Caki2 (cell line): ENCODE measurements around the gene DEAF1. TPM values are rescaled to one million over a fixed set of nuclear protein-coding genes. Genes with fewer than 3 reads are reported as not detected.
"Not testable (repeated sequence)": the region's sequence is repeated elsewhere in the genome, so short reads cannot be mapped to it uniquely, and the experiment has no call there.

Experiments
- DNase-seq: peaks from one replicate; pipeline ENCODE4 v3.0.0-alpha.2; 2015; ENCODE audit warnings: low read depth
- in situ Hi-C: cut with HindIII; loops from 2 replicates; pipeline ENCODE4 v1.10.0; 2016; ENCODE audit warnings: low sequenced_read_pairs, low pct_unique_long_range_greater_than_20kb, mixed read lengths
- total RNA-seq: library from RNA; depleted of rRNA; stranded (reverse); fragments of >200 nt; shearing (Covaris generic); gene quantifications from 2 replicates; pipeline ENCODE4 v1.2.3, GENCODE V29; 2014; ENCODE audit warnings: low replicate concordance; rRNA removed

DEAF1 gene
- total RNA-seq: 37.8 and 52.4 TPM in 2 replicates

- in situ Hi-C loops: no loop called here
- DNase-seq: peak; percentile 95
Observed at GRCh38 chr11:694563-695287, at the start of gene DEAF1. Gene DEAF1 (minus strand): TSS chr11:695222. CDS start chr11:695047, 175 bp downstream.

GRCh38 chr11:742571-743201, 47.7 kb upstream of the DEAF1 start:
- DNase-seq: no peak
- in situ Hi-C loops: no loop called here

- DNase-seq: no peak
- in situ Hi-C loops: no loop called here
Observed at GRCh38 chr11:742156-742546, 47.1 kb upstream of the DEAF1 start.

- DNase-seq, in situ Hi-C loops: not testable (repeated sequence)
Observed at GRCh38 chr11:737899-738298, 42.9 kb upstream of the DEAF1 start.

GRCh38 chr11:737366-737765, 42.3 kb upstream of the DEAF1 start:
- in situ Hi-C loops: no loop called here
- no peak for DNase-seq

GRCh38 chr11:734541-734940, 39.5 kb upstream of the DEAF1 start:
- not testable (repeated sequence) for DNase-seq

GRCh38 chr11:733072-733471, 38.0 kb upstream of the DEAF1 start:
- in situ Hi-C loops: no loop called here
- DNase-seq: no peak

More at GRCh38 chr11:734541-734940, 39.5 kb upstream of the DEAF1 start:
- in situ Hi-C loops: not testable (repeated sequence)

- DNase-seq: no peak
- in situ Hi-C loops: no loop called here
Observed at GRCh38 chr11:729492-730074, 34.6 kb upstream of the DEAF1 start.

- in situ Hi-C loops: no loop called here
- DNase-seq: no peak
Observed at GRCh38 chr11:728901-729491, 34.0 kb upstream of the DEAF1 start.

GRCh38 chr11:727859-728748, 33.1 kb upstream of the DEAF1 start:
- in situ Hi-C loops: no loop called here
- peak; percentile 93 for DNase-seq

- in situ Hi-C loops: no loop called here
- DNase-seq: no peak
Observed at GRCh38 chr11:727281-727701, 32.3 kb upstream of the DEAF1 start.

GRCh38 chr11:726278-727220, 31.5 kb upstream of the DEAF1 start:
- DNase-seq: no peak
- in situ Hi-C loops: no loop called here

- no peak for DNase-seq
- in situ Hi-C loops: no loop called here
Observed at GRCh38 chr11:725624-726202, 30.7 kb upstream of the DEAF1 start.

- in situ Hi-C loops: no loop called here
- DNase-seq: no peak
Observed at GRCh38 chr11:724778-725386, 29.9 kb upstream of the DEAF1 start.

GRCh38 chr11:724049-724777, 29.2 kb upstream of the DEAF1 start:
- in situ Hi-C loops: no loop called here
- DNase-seq: no peak
